Kidney (tissue), 11 donors: ENCODE data around the gene SIK1. TPM values are rescaled to one million over a fixed set of nuclear protein-coding genes. Genes with fewer than 3 reads are reported as not detected.
"Not testable (repeated sequence)": the region's sequence is repeated elsewhere in the genome, so short reads cannot be mapped to it uniquely, and the experiment has no call there.

Experiments
- DNase-seq, 5 donors: peaks; one replicate each; pipeline ENCODE4 v3.0.0-alpha.2; 2013 to 2020
- FAIRE-seq: peaks from 2 replicates; lab custom pipeline; 2012; peaks lifted over from hg19 to GRCh38; lab: Jason Lieb, UNC
- H3K27ac ChIP-seq, 2 donors: one replicate each; pipeline ENCODE4 v1.7.0; 2013; ENCODE audit warnings: low read depth in 2 of 2, low read length in 2 of 2, inconsistent platforms in 1 of 2
- H3K27me3 ChIP-seq: one replicate; pipeline ENCODE4 v1.7.1; 2013; ENCODE audit warnings: low read length, inconsistent platforms; ENCODE audit not compliant: control insufficient read depth, insufficient read depth
- H3K36me3 ChIP-seq, 3 donors: one replicate each; pipeline versions ENCODE4 v1.7.0 to v1.7.1; 2013; ENCODE audit warnings: low read length in 3 of 3, control low read depth in 1 of 3, inconsistent platforms in 1 of 3; ENCODE audit not compliant: insufficient read depth in 3 of 3, control insufficient read depth in 2 of 3
- H3K4me1 ChIP-seq, 3 donors: one replicate each; pipeline versions ENCODE4 v1.7.0 to v1.7.1; 2013; ENCODE audit warnings: low read length in 3 of 3, inconsistent platforms in 1 of 3, low read depth in 1 of 3; ENCODE audit not compliant: control insufficient read depth in 2 of 3, insufficient read depth in 2 of 3
- H3K4me3 ChIP-seq, 3 donors: one replicate each; pipeline versions ENCODE4 v1.7.0 to v1.8.1; 2013; ENCODE audit warnings: low read length in 3 of 3, control low read depth in 1 of 3, inconsistent platforms in 1 of 3
- H3K9ac ChIP-seq, 3 donors: one replicate each; pipeline versions ENCODE4 v1.7.0 to v1.7.1; 2013; ENCODE audit warnings: low read length in 3 of 3, control low read depth in 1 of 3, inconsistent platforms in 1 of 3
- H3K9me3 ChIP-seq, 3 donors: one replicate each; pipeline versions ENCODE4 v1.7.0 to v1.7.1; 2013; ENCODE audit warnings: low read length in 3 of 3, control low read depth in 1 of 3, inconsistent platforms in 1 of 3; ENCODE audit not compliant: control insufficient read depth in 2 of 3, insufficient read depth in 1 of 3
- intact Hi-C: fragments of 100-400 bp; cut with DNase I; formaldehyde crosslinking; loops from one replicate; pipeline ENCODE4 v1.11.1; 2022
- polyA plus RNA-seq: library from polyadenylated mRNA; stranded (reverse); fragments of 350-450 nt; fragmentation: Illumina TruSeq; extraction: RNeasy Lipid Tissue Mini Kit (QIAGEN cat#74804); gene quantifications from one replicate; pipeline ENCODE4 v1.2.3, GENCODE V29; 2014; ENCODE audit warnings: low read depth, low replicate concordance; ENCODE audit not compliant: insufficient read depth
- total RNA-seq: library from RNA; stranded (reverse); fragmentation: NEBNext Ultra II Directional; extraction: Animal tissue kit (Norgen Biotek cat#: 25700); gene quantifications from one replicate; pipeline ENCODE4 v1.2.1, GENCODE V29; 2021
- donor health status: control.
- donor health status: control.
- donor health status: DM: yes; HTN: yes; CAD: no.
- donor health status: Normal renal cell carcinoma (clear cell type).

SIK1 gene
- total and polyA plus RNA-seq, 2 donors from 2014 or later = 3.4 to 24.9 TPM

GRCh38 chr21:43462932-43463331 is 36.0 kb upstream of the SIK1 start:
- H3K4me3 ChIP-seq = not testable (repeated sequence)

GRCh38 chr21:43460475-43460874 is 33.5 kb upstream of the SIK1 start:
- H3K9ac ChIP-seq, H3K9me3 ChIP-seq, H3K4me3 ChIP-seq, FAIRE-seq, H3K36me3 ChIP-seq, DNase-seq, H3K27me3 ChIP-seq, intact Hi-C loops, H3K27ac ChIP-seq, H3K4me1 ChIP-seq: not testable (repeated sequence)

More at GRCh38 chr21:43462932-43463331, 36.0 kb upstream of the SIK1 start:
- H3K36me3 ChIP-seq, H3K9me3 ChIP-seq, H3K27ac ChIP-seq, H3K27me3 ChIP-seq, H3K4me1 ChIP-seq, FAIRE-seq, intact Hi-C loops, DNase-seq, H3K9ac ChIP-seq: not testable (repeated sequence)

GRCh38 chr21:43458995-43459394 is 32.1 kb upstream of the SIK1 start:
- FAIRE-seq, H3K4me1 ChIP-seq, H3K9me3 ChIP-seq, H3K27me3 ChIP-seq, H3K27ac ChIP-seq, H3K36me3 ChIP-seq, H3K4me3 ChIP-seq, H3K9ac ChIP-seq, intact Hi-C loops: not testable (repeated sequence)
- DNase-seq = peak in 1 of 5 donors; percentile 4

GRCh38 chr21:43456616-43457314 is 29.8 kb upstream of the SIK1 start:
- H3K9ac ChIP-seq, H3K4me3 ChIP-seq, H3K27ac ChIP-seq, H3K4me1 ChIP-seq, DNase-seq, FAIRE-seq, H3K9me3 ChIP-seq, H3K36me3 ChIP-seq, intact Hi-C loops, H3K27me3 ChIP-seq: not testable (repeated sequence)

GRCh38 chr21:43455717-43456116 is 28.8 kb upstream of the SIK1 start:
- H3K9me3 ChIP-seq, FAIRE-seq, H3K4me1 ChIP-seq, H3K36me3 ChIP-seq, H3K27ac ChIP-seq, H3K9ac ChIP-seq, intact Hi-C loops, H3K4me3 ChIP-seq, H3K27me3 ChIP-seq, DNase-seq: not testable (repeated sequence)

- H3K27me3 ChIP-seq, intact Hi-C loops, H3K9ac ChIP-seq, DNase-seq, H3K9me3 ChIP-seq, H3K4me1 ChIP-seq, H3K4me3 ChIP-seq, FAIRE-seq, H3K36me3 ChIP-seq, H3K27ac ChIP-seq: not testable (repeated sequence)
Observed at GRCh38 chr21:43454176-43454575, 27.2 kb upstream of the SIK1 start.

- H3K27ac ChIP-seq, H3K36me3 ChIP-seq, H3K4me1 ChIP-seq, H3K9me3 ChIP-seq, H3K9ac ChIP-seq, H3K4me3 ChIP-seq, DNase-seq, H3K27me3 ChIP-seq, FAIRE-seq, intact Hi-C loops: not testable (repeated sequence)
Observed at GRCh38 chr21:43451850-43452249, 24.9 kb upstream of the SIK1 start.

- H3K4me1 ChIP-seq, DNase-seq, FAIRE-seq, H3K27me3 ChIP-seq, intact Hi-C loops, H3K36me3 ChIP-seq, H3K4me3 ChIP-seq, H3K27ac ChIP-seq, H3K9ac ChIP-seq, H3K9me3 ChIP-seq: not testable (repeated sequence)
Observed at GRCh38 chr21:43450287-43450686, 23.4 kb upstream of the SIK1 start.
